Measurements from ENCODE around the gene PDHX. TPM values are rescaled to one million over a fixed set of nuclear protein-coding genes. Genes with fewer than 3 reads are reported as not detected.

PDHX gene
- total and polyA plus RNA-seq, 9 donors: 11.8 to 45.2 (median 24.0) TPM

DNA sequence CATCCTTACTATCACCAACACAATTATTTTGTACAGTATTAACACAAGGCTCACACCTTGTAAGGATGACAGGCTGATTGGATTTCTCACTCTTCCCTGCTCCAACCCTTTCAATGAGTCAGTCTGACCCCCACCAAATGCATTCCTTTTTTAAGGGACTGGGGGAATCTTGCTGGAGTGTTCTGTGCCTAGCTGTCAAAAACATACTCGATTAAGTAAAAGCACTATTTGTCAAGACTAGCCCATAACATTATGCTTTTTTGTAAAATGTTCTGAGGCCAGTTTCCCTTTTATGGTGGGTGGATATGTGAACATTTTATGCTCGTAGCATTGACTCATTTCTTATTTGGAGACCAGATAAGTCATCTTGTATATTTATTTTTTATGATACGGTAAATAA, 87.2 kb downstream of the PDHX start:
- 51 to 72% (median 68%) methylated on average over 3 of the region's 3 CpGs for WGBS, 3 donors
- Histone ChIP-seq H3K36me3 (no peaks in the 10 kb centered on the region), H3K4me1 (ENCODE audit: insufficient read depth) (no peaks in the 10 kb centered on the region), H3K4me3 (no peak overlapping the region), H3K27ac (no peak overlapping the region), H3K9me3 (no peaks in the 10 kb centered on the region), H3K27me3 (no peaks in the 10 kb centered on the region)
- TF ChIP-seq, protein P1, sequence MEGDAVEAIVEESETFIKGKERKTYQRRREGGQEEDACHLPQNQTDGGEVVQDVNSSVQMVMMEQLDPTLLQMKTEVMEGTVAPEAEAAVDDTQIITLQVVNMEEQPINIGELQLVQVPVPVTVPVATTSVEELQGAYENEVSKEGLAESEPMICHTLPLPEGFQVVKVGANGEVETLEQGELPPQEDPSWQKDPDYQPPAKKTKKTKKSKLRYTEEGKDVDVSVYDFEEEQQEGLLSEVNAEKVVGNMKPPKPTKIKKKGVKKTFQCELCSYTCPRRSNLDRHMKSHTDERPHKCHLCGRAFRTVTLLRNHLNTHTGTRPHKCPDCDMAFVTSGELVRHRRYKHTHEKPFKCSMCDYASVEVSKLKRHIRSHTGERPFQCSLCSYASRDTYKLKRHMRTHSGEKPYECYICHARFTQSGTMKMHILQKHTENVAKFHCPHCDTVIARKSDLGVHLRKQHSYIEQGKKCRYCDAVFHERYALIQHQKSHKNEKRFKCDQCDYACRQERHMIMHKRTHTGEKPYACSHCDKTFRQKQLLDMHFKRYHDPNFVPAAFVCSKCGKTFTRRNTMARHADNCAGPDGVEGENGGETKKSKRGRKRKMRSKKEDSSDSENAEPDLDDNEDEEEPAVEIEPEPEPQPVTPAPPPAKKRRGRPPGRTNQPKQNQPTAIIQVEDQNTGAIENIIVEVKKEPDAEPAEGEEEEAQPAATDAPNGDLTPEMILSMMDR (IDR thresholded peaks at IDR 0.05): no peak
- no peak for TF ChIP-seq EP300 (IDR thresholded peaks at IDR 0.05)
- TF ChIP-seq POLR2A (IDR thresholded peaks at IDR 0.05): no peak
- no peak for DNase-seq
- intact Hi-C loops (cut with DNase I): no loop called here

DNA sequence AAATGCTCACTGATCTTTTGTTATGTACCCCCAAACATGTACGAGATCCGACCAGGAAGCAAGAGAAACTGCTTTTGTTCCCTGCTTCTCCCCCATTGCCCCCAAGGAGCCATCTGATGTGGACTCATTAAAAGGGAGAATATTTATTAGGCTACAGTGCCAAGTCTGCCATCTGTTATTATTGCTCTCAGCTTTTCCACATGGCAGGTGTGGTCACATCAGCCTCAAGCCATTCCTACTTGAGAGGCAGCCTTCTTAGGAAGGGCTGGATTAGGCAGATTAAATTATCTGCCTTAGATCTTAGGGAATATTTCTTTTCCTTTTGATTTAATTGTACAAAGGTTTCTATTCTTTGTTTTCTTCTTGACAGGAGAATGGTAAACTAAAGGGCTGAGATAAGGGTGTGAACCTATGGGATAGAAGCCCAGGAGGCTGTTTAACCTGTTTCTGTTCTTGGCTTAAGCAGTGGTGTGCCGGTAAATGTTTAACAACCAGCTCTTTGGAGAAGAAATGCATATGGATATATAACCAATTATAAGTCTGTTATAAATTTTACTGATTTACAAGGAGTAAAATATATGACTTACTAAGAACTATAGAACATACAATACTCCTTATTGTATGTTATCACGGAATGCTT, 88.8 kb downstream of the PDHX start:
- no peak for DNase-seq
- 91 to 95% (median 93%) methylated on average over 4 of the region's 4 CpGs for WGBS, 3 donors
- Histone ChIP-seq H3K27me3 (no peaks in the 10 kb centered on the region), H3K36me3 (no peaks in the 10 kb centered on the region), H3K4me1 (ENCODE audit: insufficient read depth) (no peaks in the 10 kb centered on the region), H3K9me3 (no peaks in the 10 kb centered on the region), H3K4me3 (no peak overlapping the region), H3K27ac (no peak overlapping the region)
- TF ChIP-seq, protein P1 (IDR thresholded peaks at IDR 0.05): no peak
- TF ChIP-seq EP300 (IDR thresholded peaks at IDR 0.05) (no peak), POLR2A (IDR thresholded peaks at IDR 0.05) (no peak)
- intact Hi-C loops (cut with DNase I): no loop called here

DNA sequence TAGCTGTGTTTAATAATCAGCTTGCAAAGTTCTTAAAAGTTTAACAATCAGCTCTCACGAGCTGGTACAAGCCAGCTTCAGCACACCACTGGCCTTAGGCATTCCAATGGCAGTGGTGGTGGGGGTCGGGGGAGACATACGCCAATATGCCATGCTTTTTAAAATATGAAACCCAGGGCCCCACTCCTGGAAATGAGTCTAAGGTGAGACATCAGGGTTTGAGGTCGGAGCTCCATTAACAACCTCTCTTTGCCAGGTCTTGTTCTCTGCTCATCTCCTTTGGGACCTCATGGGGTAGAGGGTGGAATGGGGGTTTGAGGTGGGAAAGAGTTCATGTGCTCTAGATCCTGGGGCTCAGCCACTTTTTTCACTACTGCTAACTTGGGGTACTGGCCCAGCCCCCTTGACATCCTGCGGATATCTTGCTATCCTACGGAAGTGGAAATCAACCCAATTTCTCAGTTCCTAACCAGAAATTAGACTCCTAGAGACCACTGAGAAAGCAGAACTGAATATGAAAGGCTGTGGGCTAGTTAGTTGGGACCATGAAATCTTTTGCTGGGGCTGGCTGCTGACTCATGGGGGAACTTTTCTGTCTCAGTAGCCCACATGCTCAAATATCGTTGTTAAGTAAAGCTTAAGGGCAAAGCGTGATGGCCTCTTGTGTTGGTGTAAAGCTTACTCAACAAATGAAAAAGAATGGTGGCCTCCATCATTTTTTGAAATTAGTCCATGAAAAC, 90.1 kb downstream of the PDHX start:
- WGBS, 3 donors: 79 to 95% (median 84%) methylated on average over 8 of the region's 8 CpGs
- Histone ChIP-seq H3K4me3 (no peak overlapping the region), H3K4me1 (ENCODE audit: insufficient read depth) (no peaks in the 10 kb centered on the region), H3K27ac (no peak overlapping the region), H3K36me3 (no peaks in the 10 kb centered on the region), H3K9me3 (no peaks in the 10 kb centered on the region), H3K27me3 (no peaks in the 10 kb centered on the region)
- intact Hi-C loops (cut with DNase I): no loop called here
- no peak for TF ChIP-seq POLR2A (IDR thresholded peaks at IDR 0.05)
- TF ChIP-seq, protein P1 (IDR thresholded peaks at IDR 0.05): no peak
- DNase-seq: no peak

DNA sequence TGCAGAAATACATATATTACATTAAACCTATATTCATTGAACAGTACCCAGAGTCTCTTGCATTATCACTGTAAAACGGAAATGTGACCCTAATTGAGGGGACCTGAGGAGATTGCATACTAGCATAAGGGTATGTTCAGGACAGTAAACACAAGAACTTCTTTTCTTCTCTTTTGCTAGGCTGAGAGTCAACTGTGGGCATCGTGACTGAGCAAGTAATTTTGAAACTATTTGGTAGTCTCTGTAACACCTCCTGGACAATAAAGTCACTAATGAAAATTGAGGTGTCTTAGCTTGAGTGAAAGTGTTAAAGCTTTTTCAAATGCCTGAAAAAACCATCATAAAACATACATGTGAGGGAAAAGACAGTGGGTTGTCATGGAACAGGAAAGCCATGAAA, 90.9 kb downstream of the PDHX start:
- Histone ChIP-seq H3K36me3 (no peaks in the 10 kb centered on the region), H3K27me3 (no peaks in the 10 kb centered on the region), H3K27ac (no peak overlapping the region), H3K4me1 (ENCODE audit: insufficient read depth) (no peaks in the 10 kb centered on the region), H3K4me3 (no peak overlapping the region), H3K9me3 (no peaks in the 10 kb centered on the region)
- TF ChIP-seq, protein P1 (IDR thresholded peaks at IDR 0.05): no peak
- TF ChIP-seq POLR2A (IDR thresholded peaks at IDR 0.05) (no peak), EP300 (IDR thresholded peaks at IDR 0.05) (no peak)
- no peak for DNase-seq
- intact Hi-C loops (cut with DNase I): no loop called here
- 66 to 79% (median 68%) methylated on average over 2 of the region's 2 CpGs for WGBS, 3 donors

Data from ovary (tissue), 9 donors.